AG10803 (cell line): Measurements from ENCODE around the gene SPZ1.
"Not testable (repeated sequence)": the region's sequence is repeated elsewhere in the genome, so short reads cannot be mapped to it uniquely, and the experiment has no call there.

Source experiments
- DNase-seq: peaks from one replicate; pipeline ENCODE4 v3.0.0; 2010; ENCODE audit warnings: low read depth
- H3K4me3 ChIP-seq: 2 replicates; pipeline ENCODE4 v1.5.1; 2011; ENCODE audit warnings: mild to moderate bottlenecking, low read length, control low read depth
- TF ChIP-seq, protein P1 (sequence below): conservative IDR thresholded peaks from 2 replicates; pipeline ENCODE4 v1.5.1; 2011; ENCODE audit warnings: mild to moderate bottlenecking, low read length, control low read depth, inconsistent platforms

SPZ1 gene

DNA sequence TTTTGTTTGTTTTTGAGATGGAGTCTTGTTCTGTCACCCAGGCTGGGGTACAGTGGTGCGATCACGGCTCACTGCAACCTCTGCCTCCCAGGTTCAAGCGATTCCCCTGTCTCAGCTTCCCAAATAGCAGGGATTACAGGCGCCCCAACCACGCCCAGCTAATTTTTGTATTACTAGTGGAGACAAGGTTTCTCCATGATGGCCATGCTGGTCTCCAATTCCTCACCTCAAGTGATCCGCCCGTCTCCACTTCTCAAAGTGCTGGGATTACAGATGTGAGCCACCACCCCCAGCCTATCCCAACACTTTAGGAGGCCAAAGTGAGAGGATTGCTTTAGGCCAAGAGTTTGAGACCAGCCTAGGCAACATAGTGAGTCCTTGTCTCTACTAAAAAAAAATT lies 19.3 kb downstream of the SPZ1 start:
- no peak overlapping the region for H3K4me3 ChIP-seq
- TF ChIP-seq, protein P1, sequence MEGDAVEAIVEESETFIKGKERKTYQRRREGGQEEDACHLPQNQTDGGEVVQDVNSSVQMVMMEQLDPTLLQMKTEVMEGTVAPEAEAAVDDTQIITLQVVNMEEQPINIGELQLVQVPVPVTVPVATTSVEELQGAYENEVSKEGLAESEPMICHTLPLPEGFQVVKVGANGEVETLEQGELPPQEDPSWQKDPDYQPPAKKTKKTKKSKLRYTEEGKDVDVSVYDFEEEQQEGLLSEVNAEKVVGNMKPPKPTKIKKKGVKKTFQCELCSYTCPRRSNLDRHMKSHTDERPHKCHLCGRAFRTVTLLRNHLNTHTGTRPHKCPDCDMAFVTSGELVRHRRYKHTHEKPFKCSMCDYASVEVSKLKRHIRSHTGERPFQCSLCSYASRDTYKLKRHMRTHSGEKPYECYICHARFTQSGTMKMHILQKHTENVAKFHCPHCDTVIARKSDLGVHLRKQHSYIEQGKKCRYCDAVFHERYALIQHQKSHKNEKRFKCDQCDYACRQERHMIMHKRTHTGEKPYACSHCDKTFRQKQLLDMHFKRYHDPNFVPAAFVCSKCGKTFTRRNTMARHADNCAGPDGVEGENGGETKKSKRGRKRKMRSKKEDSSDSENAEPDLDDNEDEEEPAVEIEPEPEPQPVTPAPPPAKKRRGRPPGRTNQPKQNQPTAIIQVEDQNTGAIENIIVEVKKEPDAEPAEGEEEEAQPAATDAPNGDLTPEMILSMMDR = no peak
- no peak for DNase-seq

DNA sequence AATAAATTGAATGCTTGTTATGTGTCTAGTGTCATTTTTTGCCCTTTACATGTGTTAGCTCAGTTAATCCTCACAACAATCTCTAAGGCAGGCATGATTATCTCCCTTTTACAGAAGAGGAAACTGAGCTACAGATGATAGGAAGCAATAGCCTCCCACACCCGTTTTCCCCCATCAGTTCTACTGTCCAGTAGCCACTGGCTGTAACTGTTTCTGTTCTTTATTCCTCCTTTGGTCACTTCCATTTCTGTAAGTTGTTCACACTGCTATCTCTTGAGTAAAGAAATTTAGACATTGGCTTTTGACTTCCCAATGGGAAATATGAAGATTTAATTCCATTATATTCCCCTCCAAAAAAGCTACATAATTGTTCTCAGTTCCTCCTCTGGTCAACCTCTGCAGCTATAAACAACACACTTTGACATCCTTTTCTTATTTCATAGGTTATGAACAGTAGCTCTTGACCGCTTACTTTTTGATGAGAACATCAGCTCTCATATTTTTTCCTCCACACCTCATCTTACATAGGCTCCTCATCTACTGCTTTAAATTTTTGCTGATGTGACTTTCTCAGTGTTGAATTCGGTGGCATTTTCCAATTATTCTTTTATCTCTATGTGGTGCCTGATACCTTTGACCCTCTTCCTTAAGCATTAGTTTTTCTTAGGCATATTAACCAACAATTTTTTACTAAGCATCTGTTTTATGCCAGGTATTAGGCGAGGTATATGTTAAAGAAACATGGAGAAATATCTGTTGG lies 21.4 kb downstream of the SPZ1 start:
- DNase-seq = no peak
- no peak overlapping the region for H3K4me3 ChIP-seq
- TF ChIP-seq, protein P1 = no peak

DNA sequence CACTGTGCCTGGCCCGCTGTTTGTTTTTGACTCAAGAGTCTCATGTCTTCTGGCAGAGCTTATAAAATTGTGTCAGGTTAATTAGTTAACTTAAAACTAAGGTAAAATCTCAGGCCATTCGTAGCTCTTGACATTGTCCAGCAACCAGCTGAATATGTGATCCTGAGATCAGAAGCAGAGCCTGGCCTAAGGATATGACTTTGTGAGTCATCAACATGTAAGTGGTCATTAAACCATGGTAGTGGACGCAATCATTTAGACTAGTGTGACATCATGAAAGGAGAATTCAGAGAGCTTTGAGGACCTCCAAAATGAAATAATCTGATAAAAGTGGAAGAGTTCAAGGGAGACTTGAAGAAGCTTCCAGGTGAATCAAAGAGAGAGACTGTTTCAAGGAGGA lies 23.3 kb downstream of the SPZ1 start:
- no peak overlapping the region for H3K4me3 ChIP-seq
- TF ChIP-seq, protein P1 = no peak
- DNase-seq = no peak

DNA sequence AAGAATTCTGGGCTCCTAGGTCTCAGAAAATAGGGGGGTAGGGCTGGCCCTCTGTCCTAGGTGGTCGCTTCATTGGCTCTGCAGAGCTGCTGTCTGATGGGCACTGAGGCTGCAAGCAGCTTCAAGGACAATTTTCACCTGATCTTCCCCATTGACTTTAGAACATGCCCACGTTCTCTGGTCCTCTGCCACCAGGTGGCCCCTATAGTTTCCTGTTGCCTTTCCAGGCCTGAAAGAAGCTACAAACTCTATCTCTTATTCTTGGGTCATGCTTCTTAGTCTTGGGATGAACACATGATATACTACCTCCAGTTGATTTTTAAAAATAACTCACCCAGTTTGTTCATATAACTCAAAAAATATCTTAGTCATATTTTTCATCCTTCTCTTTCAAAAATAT lies 26.3 kb downstream of the SPZ1 start:
- no peak overlapping the region for H3K4me3 ChIP-seq
- no peak for DNase-seq
- TF ChIP-seq, protein P1 = peak; percentile 25

DNA sequence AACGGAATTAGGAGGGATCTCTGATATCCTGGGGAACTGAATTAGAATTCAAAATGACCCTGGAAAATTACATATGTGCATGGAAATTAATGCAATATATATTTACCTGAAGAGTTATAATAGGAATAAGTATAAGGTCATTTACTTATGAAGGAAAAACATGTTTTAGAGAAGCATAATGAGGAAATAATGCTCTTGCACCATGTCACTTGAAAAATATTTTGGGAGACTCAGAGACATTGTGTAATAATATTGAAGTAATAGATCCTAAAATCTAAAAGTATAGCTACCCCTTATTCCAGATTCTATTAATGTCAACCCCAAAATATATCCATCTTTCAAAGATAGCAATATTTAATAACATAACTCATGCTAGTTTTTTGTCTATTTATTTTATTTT lies 28.4 kb downstream of the SPZ1 start:
- TF ChIP-seq, protein P1 = no peak
- no peak for DNase-seq
- no peak overlapping the region for H3K4me3 ChIP-seq

DNA sequence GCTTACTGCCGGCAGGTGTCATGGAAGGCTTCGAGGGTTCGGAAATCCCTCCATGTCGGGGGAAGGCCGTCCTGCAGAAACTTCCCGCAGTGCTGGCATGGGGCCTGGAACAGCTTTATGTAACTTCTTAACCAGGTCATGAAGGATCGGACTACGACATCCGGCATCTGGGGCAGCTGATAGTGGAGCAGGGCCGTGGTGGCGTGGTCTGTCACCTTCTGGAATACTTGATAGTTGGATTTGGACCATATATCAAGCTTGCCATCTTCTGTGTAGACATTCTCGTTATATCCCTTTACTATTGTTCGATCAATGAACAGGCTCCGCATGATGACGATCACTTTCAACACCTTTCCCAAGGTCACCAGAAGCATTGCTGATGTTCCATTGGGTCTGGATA lies 31.2 kb downstream of the SPZ1 start:
- not testable (repeated sequence) for DNase-seq, H3K4me3 ChIP-seq

DNA sequence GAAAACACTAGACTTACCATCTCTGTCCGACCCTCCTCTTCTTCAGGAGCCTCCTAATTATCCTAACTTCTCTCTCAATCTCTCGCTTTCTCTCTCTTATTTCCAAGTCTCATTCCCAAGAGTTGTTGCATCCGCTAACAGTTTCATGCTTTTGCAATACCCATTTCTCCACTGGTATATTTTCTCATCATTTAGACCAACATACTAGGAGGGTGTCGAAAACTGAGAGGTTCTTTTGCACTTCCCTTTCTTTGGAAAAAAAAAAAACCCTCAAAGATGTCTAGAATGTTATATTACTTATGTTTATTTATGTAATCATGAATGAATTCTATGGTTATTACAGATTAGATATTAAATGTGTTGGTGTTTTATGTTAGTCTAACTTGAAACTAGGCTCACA lies 35.9 kb downstream of the SPZ1 start:
- TF ChIP-seq, protein P1 = no peak
- DNase-seq = no peak

DNA sequence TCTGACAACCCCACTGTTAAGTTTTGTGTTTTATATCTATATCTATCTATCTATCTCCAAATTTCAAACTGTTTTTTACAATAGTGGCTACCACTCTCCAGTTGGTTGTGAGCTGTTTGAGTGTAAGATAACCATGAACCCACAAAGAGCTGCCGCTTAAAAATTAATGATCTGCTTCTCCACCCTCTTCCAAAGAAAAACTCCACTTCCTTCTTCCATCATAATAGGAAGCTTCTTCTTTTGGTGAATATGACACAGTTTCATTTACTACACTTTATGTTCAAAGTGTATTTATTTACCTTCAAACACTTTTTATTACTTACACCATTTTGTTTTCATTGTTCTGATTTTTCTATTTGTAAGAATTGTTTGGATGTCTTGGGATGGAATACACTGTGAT lies 37.9 kb downstream of the SPZ1 start:
- TF ChIP-seq, protein P1 = no peak
- no peak overlapping the region for H3K4me3 ChIP-seq
- no peak for DNase-seq

More for the DNA sequence above, 35.9 kb downstream of the SPZ1 start:
- H3K4me3 ChIP-seq = no peak overlapping the region
